ENCODE data around the gene KRTDAP.

KRTDAP gene

DNA sequence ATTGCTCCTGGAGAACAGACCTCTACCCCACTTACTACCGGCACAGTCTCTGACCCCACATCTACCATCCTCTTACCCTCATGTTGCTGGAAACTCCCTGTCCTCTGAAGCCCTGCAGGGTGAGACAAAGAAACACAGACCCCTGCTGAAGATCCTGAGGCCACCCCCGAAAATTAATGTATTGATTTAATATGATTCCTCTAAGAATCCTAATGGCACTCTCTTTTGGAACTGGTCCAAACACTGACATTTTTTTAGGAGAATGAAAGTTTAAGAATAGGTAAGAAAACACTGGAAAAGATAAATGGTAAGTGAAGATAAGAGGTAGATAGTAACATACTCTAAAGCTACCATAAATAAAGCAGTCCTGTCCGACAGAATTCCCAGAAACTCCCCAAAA is 17.9 kb upstream of the KRTDAP start:
- no peak for DNase-seq (ENCODE audit: low read depth)
- TF ChIP-seq, protein P1, sequence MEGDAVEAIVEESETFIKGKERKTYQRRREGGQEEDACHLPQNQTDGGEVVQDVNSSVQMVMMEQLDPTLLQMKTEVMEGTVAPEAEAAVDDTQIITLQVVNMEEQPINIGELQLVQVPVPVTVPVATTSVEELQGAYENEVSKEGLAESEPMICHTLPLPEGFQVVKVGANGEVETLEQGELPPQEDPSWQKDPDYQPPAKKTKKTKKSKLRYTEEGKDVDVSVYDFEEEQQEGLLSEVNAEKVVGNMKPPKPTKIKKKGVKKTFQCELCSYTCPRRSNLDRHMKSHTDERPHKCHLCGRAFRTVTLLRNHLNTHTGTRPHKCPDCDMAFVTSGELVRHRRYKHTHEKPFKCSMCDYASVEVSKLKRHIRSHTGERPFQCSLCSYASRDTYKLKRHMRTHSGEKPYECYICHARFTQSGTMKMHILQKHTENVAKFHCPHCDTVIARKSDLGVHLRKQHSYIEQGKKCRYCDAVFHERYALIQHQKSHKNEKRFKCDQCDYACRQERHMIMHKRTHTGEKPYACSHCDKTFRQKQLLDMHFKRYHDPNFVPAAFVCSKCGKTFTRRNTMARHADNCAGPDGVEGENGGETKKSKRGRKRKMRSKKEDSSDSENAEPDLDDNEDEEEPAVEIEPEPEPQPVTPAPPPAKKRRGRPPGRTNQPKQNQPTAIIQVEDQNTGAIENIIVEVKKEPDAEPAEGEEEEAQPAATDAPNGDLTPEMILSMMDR (IDR thresholded peaks at IDR 0.05; ENCODE audit: insufficient read depth, low read depth, low read length, missing control alignments): no peak
- no peak overlapping the region for H3K4me3 ChIP-seq (ENCODE audit: low read depth, low read length)

DNA sequence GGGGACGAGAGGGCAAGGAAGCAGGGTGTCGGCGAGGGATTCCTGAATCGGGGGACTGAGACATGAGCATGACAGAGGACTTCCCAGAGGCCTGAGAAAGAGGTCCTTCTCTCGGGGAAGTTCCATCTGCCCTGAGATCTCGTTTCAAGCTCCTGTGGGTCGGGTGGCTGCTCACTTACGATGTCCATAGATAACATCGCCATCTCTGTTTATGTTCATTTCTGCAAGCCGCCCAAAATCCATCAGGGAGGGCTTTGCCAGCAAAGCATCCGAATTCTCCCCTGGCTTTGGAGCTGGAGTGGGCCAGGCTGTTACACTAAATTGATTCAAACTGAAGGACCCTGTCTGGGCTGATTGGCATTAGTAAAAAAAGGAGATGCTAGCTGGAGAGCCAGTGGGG is 17.3 kb upstream of the KRTDAP start:
- H3K4me3 ChIP-seq (ENCODE audit: low read depth, low read length): no peak overlapping the region
- DNase-seq (ENCODE audit: low read depth): no peak
- TF ChIP-seq, protein P1 (IDR thresholded peaks at IDR 0.05; ENCODE audit: insufficient read depth, low read depth, low read length, missing control alignments): no peak

DNA sequence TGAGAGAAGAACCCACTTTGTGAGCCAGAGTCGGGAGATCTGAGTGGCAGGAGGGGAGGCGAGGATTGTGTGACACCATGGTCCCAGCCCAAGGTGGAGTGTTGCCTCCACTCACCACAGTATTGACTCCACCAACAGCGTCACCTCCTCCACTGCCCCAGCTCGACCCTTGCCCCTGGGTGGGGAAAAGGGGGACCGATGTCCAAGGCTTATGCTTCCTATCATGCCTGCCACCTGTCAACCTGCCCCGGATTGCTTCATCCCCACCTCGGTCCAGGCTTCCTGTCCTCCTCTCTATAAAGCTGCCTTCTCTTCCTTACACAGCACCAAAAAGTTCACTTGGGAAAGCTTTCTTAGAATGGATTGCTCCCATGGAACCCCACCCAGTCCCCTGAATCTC is 15.7 kb upstream of the KRTDAP start:
- no peak overlapping the region for H3K4me3 ChIP-seq (ENCODE audit: low read depth, low read length)
- no peak for DNase-seq (ENCODE audit: low read depth)
- TF ChIP-seq, protein P1 (IDR thresholded peaks at IDR 0.05; ENCODE audit: insufficient read depth, low read depth, low read length, missing control alignments): no peak

DNA sequence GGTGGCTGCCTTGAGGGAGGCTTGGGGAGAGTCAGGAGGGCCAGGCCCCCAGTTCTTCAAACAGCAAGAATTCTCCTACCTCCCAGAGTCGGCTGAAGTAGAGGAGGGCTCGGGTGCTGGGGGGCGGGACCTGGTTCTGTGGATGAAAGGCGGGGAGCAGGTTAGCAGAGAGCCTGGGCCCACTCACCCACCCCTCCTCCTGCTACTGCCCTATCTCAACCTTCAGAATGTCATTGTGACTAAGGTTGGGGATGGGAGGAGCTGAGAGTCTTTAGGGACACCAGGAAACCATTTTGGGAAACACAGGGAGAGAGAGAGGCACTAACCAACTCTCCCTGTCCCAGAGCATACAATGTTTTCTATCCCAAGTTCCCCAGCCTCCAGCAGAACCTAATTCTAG is 12.5 kb upstream of the KRTDAP start:
- TF ChIP-seq, protein P1 (IDR thresholded peaks at IDR 0.05; ENCODE audit: insufficient read depth, low read depth, low read length, missing control alignments): no peak
- DNase-seq (ENCODE audit: low read depth): no peak
- H3K4me3 ChIP-seq (ENCODE audit: low read depth, low read length): no peak overlapping the region

DNA sequence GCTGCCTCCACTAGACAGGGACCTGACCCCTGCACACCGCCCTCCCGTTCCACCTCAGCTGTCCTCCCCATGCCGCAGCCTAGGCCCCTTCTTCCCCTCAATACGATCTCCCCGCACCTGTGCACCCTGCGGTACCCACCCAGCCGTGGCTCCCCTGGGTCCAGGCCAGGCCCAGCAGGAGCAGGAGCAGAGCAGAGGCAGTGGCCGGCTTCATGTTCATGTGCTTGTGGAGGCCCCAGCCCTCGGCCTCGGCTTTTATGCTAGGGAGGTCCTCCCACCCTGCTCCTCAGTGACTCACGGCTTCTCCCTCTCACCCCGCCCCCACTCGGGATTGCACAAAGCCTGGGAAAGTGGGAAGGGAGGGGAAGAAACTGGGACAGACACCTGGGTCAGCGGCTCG is 11.4 kb upstream of the KRTDAP start:
- H3K4me3 ChIP-seq (ENCODE audit: low read depth, low read length): no peak overlapping the region
- TF ChIP-seq, protein P1 (IDR thresholded peaks at IDR 0.05; ENCODE audit: insufficient read depth, low read depth, low read length, missing control alignments): no peak
- no peak for DNase-seq (ENCODE audit: low read depth)

DNA sequence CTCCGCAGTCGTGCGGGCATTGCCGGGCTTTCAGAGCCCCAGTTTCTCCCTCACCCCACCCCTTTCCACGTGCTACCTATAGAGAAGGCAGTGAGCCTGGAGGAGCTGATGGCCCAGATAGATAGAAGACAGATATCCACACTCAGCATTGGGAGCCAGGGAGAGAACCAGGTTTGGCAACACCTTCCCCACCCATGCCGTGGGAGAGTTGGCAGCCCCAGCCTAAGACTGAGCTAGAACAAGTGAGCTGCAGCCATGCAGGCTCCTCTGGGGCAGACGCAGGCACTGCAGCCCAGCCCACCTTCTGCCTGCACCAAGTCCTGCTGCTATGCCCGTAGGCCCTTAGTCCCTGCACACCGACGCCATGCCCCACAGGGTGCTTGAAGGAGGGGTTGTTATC is 10.3 kb upstream of the KRTDAP start:
- TF ChIP-seq, protein P1 (IDR thresholded peaks at IDR 0.05; ENCODE audit: insufficient read depth, low read depth, low read length, missing control alignments): no peak
- no peak overlapping the region for H3K4me3 ChIP-seq (ENCODE audit: low read depth, low read length)
- DNase-seq (ENCODE audit: low read depth): no peak

DNA sequence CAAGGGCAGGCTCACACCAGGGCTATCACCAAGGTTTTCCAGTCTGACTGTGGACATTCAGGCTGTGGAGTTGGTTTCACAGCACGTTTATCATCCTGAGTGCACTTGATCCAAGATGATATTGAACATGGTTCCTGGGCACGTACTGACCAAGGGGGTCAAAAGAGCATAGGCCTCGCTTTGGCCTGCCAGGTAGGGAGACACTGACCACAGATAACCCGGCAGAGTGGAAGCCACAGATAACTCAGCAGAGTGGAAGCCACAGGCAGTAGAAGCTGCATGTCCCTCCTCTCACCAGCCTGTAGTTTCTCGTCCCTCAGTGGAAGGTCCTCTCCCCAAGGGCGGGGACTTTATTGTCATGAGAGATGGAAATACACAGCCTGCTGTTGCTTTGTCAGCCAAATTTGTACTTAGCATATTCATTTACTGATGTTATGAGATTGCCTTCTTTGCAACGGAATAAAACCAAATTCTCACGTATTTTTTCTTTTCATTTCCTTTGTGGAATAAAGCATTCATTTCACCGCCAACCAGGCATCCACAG is 8.8 kb upstream of the KRTDAP start:
- no peak for DNase-seq (ENCODE audit: low read depth)
- no peak overlapping the region for H3K4me3 ChIP-seq (ENCODE audit: low read depth, low read length)
- TF ChIP-seq, protein P1 (IDR thresholded peaks at IDR 0.05; ENCODE audit: insufficient read depth, low read depth, low read length, missing control alignments): no peak
